HCT116 (cell line): ENCODE results near the gene BICDL2. TPM values are rescaled to one million over a fixed set of nuclear protein-coding genes. Genes with fewer than 3 reads are reported as not detected.

ENCODE experiments used
- CBX3 ChIP-seq: IDR thresholded peaks from 2 replicates; pipeline ENCODE4 v1.6.1; 2012; ENCODE audit warnings: low read depth
- EZH2 ChIP-seq: fragments of 200-600 bp; sonication (generic); IDR thresholded peaks from 2 replicates; pipeline ENCODE4 v1.6.1; 2017; ENCODE audit warnings: antibody characterized with exemption, mixed run types
- EZH2phosphoT487 ChIP-seq: fragments of 200-600 bp; IDR thresholded peaks from 2 replicates; pipeline ENCODE4 v1.6.1; 2018; ENCODE audit warnings: antibody characterized with exemption, borderline replicate concordance
- POLR2A ChIP-seq: IDR thresholded peaks from 2 replicates; pipeline ENCODE4 v1.7.0; 2011; ENCODE audit warnings: borderline replicate concordance; ENCODE audit not compliant: insufficient read depth, insufficient read length; ENCODE audit errors: extremely low read depth
- total RNA-seq: library from RNA; stranded (reverse); gene quantifications from one replicate; pipeline ENCODE4 v1.2.1, GENCODE V29; 2021; ENCODE audit not compliant: unreplicated experiment
- TF ChIP-seq, protein P1 (sequence below): IDR thresholded peaks from 2 replicates; pipeline ENCODE4 v1.6.1; 2012
- TF ChIP-seq, protein P2 (sequence below): IDR thresholded peaks from 2 replicates; pipeline ENCODE4 v1.6.1; 2011; ENCODE audit warnings: mild to moderate bottlenecking, low read length, moderate library complexity; ENCODE audit not compliant: insufficient replicate concordance; ENCODE audit errors: extremely low read depth
- TF ChIP-seq, protein P3 (sequence below), 3 experiments: fragments of 200-600 bp in 1 of 3; sonication (generic) in 1 of 3; IDR thresholded peaks in 2 of 3; conservative IDR thresholded peaks in 1 of 3; 2 replicates each; pipeline ENCODE4 v1.5.1; 2012 to 2017; ENCODE audit warnings: low read depth in 2 of 3, low read length in 2 of 3, antibody characterized with exemption in 1 of 3, borderline replicate concordance in 1 of 3, control low read depth in 1 of 3, mild to moderate bottlenecking in 1 of 3, mixed read lengths in 1 of 3, mixed run types in 1 of 3, moderate library complexity in 1 of 3; ENCODE audit not compliant: insufficient read depth in 1 of 3

BICDL2 gene
- total RNA-seq, 1 experiment from 2014 or later = 21.3 TPM

DNA sequence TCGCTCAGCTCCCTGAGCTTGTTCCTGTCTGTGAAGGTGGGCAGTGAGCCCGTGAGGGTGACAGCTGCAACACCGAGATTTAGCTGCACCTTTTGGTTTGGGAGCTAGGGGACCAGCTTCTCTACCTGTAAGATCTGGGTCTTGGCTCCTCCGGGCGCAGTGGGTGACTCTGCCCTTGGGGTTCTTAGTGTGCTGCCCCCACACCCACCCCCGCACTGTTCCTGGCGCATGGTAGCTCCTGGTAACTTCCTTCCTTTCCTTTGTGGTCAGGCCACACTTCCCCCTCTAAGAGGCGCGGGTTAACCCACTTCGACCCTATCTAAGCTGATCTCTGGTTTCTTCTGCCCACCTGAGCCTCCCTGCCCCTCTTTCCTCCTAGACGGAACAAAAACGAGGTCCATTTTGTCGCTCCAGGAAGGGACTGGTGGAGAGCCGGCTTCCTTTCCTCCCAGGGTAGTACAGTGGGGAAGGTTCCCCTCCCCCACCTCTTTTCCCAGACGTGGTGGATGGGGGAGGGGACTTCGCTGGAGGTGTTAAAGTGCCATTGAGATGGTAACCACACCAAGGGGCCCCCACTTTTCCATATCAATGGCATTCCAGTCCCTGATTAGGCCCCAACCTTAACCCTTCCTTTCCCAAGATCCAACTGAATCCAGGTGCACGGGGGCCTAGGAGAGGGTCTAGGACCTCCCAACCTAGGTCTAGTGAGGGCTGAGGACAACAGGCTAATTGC lies 28.6 kb downstream of the BICDL2 start (continued):
- TF ChIP-seq, protein P1, sequence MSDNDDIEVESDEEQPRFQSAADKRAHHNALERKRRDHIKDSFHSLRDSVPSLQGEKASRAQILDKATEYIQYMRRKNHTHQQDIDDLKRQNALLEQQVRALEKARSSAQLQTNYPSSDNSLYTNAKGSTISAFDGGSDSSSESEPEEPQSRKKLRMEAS = no peak
- TF ChIP-seq, protein P2, sequence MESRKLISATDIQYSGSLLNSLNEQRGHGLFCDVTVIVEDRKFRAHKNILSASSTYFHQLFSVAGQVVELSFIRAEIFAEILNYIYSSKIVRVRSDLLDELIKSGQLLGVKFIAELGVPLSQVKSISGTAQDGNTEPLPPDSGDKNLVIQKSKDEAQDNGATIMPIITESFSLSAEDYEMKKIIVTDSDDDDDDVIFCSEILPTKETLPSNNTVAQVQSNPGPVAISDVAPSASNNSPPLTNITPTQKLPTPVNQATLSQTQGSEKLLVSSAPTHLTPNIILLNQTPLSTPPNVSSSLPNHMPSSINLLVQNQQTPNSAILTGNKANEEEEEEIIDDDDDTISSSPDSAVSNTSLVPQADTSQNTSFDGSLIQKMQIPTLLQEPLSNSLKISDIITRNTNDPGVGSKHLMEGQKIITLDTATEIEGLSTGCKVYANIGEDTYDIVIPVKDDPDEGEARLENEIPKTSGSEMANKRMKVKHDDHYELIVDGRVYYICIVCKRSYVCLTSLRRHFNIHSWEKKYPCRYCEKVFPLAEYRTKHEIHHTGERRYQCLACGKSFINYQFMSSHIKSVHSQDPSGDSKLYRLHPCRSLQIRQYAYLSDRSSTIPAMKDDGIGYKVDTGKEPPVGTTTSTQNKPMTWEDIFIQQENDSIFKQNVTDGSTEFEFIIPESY = no peak
- TF ChIP-seq POLR2A = no peak
- no peak for TF ChIP-seq EZH2
- TF ChIP-seq, protein P3, sequence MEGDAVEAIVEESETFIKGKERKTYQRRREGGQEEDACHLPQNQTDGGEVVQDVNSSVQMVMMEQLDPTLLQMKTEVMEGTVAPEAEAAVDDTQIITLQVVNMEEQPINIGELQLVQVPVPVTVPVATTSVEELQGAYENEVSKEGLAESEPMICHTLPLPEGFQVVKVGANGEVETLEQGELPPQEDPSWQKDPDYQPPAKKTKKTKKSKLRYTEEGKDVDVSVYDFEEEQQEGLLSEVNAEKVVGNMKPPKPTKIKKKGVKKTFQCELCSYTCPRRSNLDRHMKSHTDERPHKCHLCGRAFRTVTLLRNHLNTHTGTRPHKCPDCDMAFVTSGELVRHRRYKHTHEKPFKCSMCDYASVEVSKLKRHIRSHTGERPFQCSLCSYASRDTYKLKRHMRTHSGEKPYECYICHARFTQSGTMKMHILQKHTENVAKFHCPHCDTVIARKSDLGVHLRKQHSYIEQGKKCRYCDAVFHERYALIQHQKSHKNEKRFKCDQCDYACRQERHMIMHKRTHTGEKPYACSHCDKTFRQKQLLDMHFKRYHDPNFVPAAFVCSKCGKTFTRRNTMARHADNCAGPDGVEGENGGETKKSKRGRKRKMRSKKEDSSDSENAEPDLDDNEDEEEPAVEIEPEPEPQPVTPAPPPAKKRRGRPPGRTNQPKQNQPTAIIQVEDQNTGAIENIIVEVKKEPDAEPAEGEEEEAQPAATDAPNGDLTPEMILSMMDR (IDR thresholded peaks at IDR 0.05 in 2 of 3, conservative IDR thresholded peaks at IDR 0.05 in 1 of 3; ENCODE audit: borderline replicate concordance in 1 of 3, insufficient read depth in 1 of 3, low read depth in 2 of 3, low read length in 2 of 3) = no peak
- TF ChIP-seq CBX3 = no peak
- no peak for TF ChIP-seq EZH2phosphoT487
- TF ChIP-seq, all 23 proteins: peak for 0
